Thymus (tissue), 11 donors: ENCODE measurements around the gene EMILIN2. TPM values are rescaled to one million over a fixed set of nuclear protein-coding genes. Genes with fewer than 3 reads are reported as not detected.
"Not testable (repeated sequence)": the region's sequence is repeated elsewhere in the genome, so short reads cannot be mapped to it uniquely, and the experiment has no call there.

Source experiments
- DNase-seq, 9 donors: peaks; one replicate each; pipeline ENCODE4 v3.0.0-alpha.2; 2013; ENCODE audit warnings: low spot score in 9 of 9, low read depth in 6 of 9, missing footprints in 1 of 9
- H3K27ac ChIP-seq, 2 donors: one replicate each; pipeline ENCODE4 v1.5.1; 2013; ENCODE audit warnings: control low read depth in 1 of 2, low read depth in 1 of 2, low read length in 1 of 2, mild to moderate bottlenecking in 1 of 2, moderate library complexity in 1 of 2
- H3K27me3 ChIP-seq, 2 donors: one replicate each; pipeline ENCODE4 v1.5.1; 2013; ENCODE audit warnings: low read length in 1 of 2; ENCODE audit not compliant: control insufficient read depth in 2 of 2, insufficient read depth in 1 of 2
- H3K36me3 ChIP-seq, 2 donors: one replicate each; pipeline ENCODE4 v1.5.1; 2013; ENCODE audit warnings: low read length in 1 of 2, mild to moderate bottlenecking in 1 of 2, moderate library complexity in 1 of 2; ENCODE audit not compliant: control insufficient read depth in 2 of 2, insufficient read depth in 2 of 2
- H3K4me1 ChIP-seq, 2 donors: one replicate each; pipeline ENCODE4 v1.5.1; 2013; ENCODE audit warnings: low read length in 2 of 2; ENCODE audit not compliant: control insufficient read depth in 2 of 2, insufficient read depth in 2 of 2
- H3K4me3 ChIP-seq, 2 donors: one replicate each; pipeline ENCODE4 v1.5.1; 2013; ENCODE audit warnings: low read length in 2 of 2, control low read depth in 1 of 2, mild to moderate bottlenecking in 1 of 2
- H3K9me3 ChIP-seq, 2 donors: one replicate each; pipeline ENCODE4 v1.5.1; 2013; ENCODE audit warnings: low read length in 1 of 2, mild to moderate bottlenecking in 1 of 2; ENCODE audit not compliant: control insufficient read depth in 2 of 2, insufficient read depth in 1 of 2
- WGBS: extraction: QIAGEN DNeasy Blood & Tissue Kit; methylation state at CpG from one replicate; pipeline ENCODE4 v1.1.7; 2013; 5-methylcytosine and 5-hydroxymethylcytosine counted together
- polyA plus RNA-seq: library from polyadenylated mRNA; stranded (reverse); fragments of 200-250 nt; gene quantifications from one replicate; pipeline ENCODE4 v1.2.3, GENCODE V29; 2013
- total RNA-seq: library from RNA; stranded (reverse); fragments of 120-200 nt; gene quantifications from one replicate; pipeline ENCODE4 v1.2.4, GENCODE V29; 2013
- donor health status: healthy.

The EMILIN2 gene
- total and polyA plus RNA-seq, 2 donors = 19.3 to 27.2 TPM

DNA sequence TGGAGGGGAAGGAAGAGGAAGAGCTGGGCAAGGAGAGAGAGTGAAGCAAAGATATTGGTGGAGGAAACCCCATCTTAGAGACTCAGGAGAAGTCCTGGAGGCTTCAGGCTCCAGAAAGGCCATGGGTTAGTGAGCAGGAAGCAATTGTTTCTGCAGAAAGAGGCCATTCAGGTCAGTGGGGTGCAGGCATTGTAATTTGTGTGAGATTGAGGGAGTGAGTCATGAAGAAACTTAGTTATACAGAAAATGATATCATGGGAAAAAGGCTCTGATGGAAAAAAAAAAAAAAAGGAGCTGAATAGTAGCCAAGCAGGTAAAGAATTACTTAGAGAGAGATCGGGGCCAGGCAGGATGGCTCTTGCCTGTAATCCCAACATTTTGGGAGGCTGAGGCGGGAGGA, 4.0 kb downstream of the EMILIN2 start:
- peaks cover 0 to 3% of the 10 kb centered on the region in 2 donors for H3K9me3 ChIP-seq
- H3K4me1 ChIP-seq = peaks cover 0 to 18% of the 10 kb centered on the region in 2 donors
- no peaks in the 10 kb centered on the region for H3K36me3 ChIP-seq
- H3K27ac ChIP-seq = no peak overlapping the region
- WGBS = 99% methylated on average over 2 of the region's 2 CpGs
- H3K27me3 ChIP-seq = peaks cover 32 to 51% of the 10 kb centered on the region in 2 donors
- H3K4me3 ChIP-seq = no peak overlapping the region
- no peak for DNase-seq

- Histone ChIP-seq H3K4me1 (peaks cover 0 to 19% of the 10 kb centered on the region in 2 donors), H3K27me3 (peaks cover 23 to 42% of the 10 kb centered on the region in 2 donors), H3K9me3 (peaks cover 0 to 3% of the 10 kb centered on the region in 2 donors), H3K36me3 (no peaks in the 10 kb centered on the region), H3K27ac (no peak overlapping the region), H3K4me3 (no peak overlapping the region)
- 97% methylated on average over 8 of the region's 8 CpGs for WGBS
- DNase-seq = no peak
These were observed 5.0 kb downstream of the EMILIN2 start for GRCh38 chr18:2851771-2852170.

- Histone ChIP-seq H3K4me1 (peaks cover 0 to 17% of the 10 kb centered on the region in 2 donors), H3K27me3 (peaks cover 16 to 36% of the 10 kb centered on the region in 2 donors)
- whole genome bisulfite sequencing = 96% methylated on average over 12 of the region's 12 CpGs
- not testable (repeated sequence) for H3K27ac ChIP-seq, H3K4me3 ChIP-seq, H3K36me3 ChIP-seq, DNase-seq, H3K9me3 ChIP-seq
These were observed 5.7 kb downstream of the EMILIN2 start for GRCh38 chr18:2852460-2852859.

- Histone ChIP-seq H3K9me3 (no peaks in the 10 kb centered on the region), H3K27me3 (peaks cover 7 to 27% of the 10 kb centered on the region in 2 donors), H3K4me1 (peaks cover 0 to 12% of the 10 kb centered on the region in 2 donors), H3K27ac (peak overlapping the region in 1 of 2 donors; percentile 26), H3K36me3 (no peaks in the 10 kb centered on the region), H3K4me3 (no peak overlapping the region)
- DNase-seq = no peak
- WGBS = 89% methylated on average over 18 of the region's 18 CpGs
These were observed 6.5 kb downstream of the EMILIN2 start for GRCh38 chr18:2853173-2853925.

- DNase-seq = no peak
- peaks cover 0 to 19% of the 10 kb centered on the region in 2 donors for H3K27me3 ChIP-seq
- WGBS = 64% methylated on average over 7 of the region's 7 CpGs
- no peak overlapping the region for H3K4me3 ChIP-seq
- no peaks in the 10 kb centered on the region for H3K36me3 ChIP-seq
- H3K4me1 ChIP-seq = peaks cover 0 to 12% of the 10 kb centered on the region in 2 donors
- H3K9me3 ChIP-seq = no peaks in the 10 kb centered on the region
- peak overlapping the region in 1 of 2 donors; percentile 26 for H3K27ac ChIP-seq
These were observed 7.3 kb downstream of the EMILIN2 start for GRCh38 chr18:2853926-2854664.

DNA sequence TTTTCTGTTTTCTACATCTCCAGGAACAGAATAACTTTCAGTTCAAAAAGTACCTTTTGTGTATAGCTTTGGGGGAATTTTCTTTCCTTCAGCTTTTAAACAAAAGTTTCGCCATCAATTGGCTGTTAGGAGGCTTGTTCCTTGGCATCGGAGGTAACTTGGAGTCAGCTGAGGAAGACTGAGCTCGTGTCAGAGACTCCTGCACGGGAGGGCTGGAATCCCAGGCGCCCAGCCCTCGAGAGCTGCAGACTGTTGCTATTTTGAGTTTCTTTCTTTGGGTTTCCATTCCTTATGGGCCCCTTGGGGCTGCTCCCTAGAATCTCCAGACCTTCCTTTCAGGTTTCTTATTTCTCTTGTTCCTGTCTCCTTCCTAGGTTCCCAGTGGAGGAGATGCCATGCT, 8.1 kb downstream of the EMILIN2 start:
- no peaks in the 10 kb centered on the region for H3K9me3 ChIP-seq
- no peak overlapping the region for H3K4me3 ChIP-seq
- no peak overlapping the region for H3K27ac ChIP-seq
- H3K36me3 ChIP-seq = no peaks in the 10 kb centered on the region
- H3K27me3 ChIP-seq = peaks cover 0 to 13% of the 10 kb centered on the region in 2 donors
- WGBS = 94% methylated on average over 6 of the region's 6 CpGs
- peaks cover 0 to 12% of the 10 kb centered on the region in 2 donors for H3K4me1 ChIP-seq
- no peak for DNase-seq

DNA sequence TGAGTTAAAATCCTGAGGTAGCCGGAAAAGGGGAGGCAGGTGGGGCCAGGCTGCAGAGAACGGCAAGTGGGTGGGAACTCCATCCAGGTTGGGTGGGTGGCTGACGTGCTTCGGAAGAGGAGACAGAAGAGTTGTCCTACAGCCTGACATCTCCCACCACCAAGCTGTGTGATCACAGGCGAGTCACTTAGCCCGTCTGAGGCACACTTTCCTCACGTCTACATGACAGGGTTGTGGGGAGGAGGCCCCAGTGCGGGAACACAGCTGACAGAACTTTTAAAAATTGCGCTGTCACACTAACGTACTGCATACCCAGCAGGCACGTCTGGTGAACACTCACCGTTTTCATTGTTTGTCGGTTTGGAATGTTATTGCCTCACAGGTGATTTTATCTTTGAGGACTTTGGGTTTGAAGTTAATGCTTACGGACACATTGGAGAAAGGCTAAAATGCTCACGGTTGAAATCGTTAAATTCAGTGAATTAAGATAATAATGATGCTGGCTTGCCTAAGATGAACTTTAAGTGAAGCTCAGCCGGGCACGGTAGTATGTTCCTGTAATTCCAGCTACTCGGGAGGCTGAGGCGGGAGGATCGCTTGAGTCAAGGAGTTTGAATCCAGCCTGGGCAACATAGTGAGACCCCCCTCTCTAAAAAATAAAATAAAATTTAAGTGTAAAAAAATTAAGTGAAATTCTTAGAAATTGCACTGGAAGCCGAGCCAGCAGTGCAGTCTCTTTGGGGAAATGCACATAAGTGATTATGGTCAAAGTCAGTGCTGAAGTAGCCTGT, 8.9 kb downstream of the EMILIN2 start:
- Histone ChIP-seq H3K4me3 (no peak overlapping the region), H3K9me3 (no peaks in the 10 kb centered on the region), H3K36me3 (no peaks in the 10 kb centered on the region), H3K27me3 (peaks cover 0 to 4% of the 10 kb centered on the region in 2 donors), H3K27ac (no peak overlapping the region), H3K4me1 (peaks cover 0 to 12% of the 10 kb centered on the region in 2 donors)
- no peak for DNase-seq
- 95% methylated on average over 22 of the region's 22 CpGs for WGBS

- peak in 2 of 9 donors; percentile 31 to 53 for DNase-seq
- H3K4me3 ChIP-seq = no peak overlapping the region
- peak overlapping the region in 1 of 2 donors; percentile 4 for H3K27ac ChIP-seq
- WGBS = 79% methylated on average over 11 of the region's 11 CpGs
- no peaks in the 10 kb centered on the region for H3K27me3 ChIP-seq
- no peaks in the 10 kb centered on the region for H3K36me3 ChIP-seq
- peaks cover 0 to 12% of the 10 kb centered on the region in 2 donors for H3K4me1 ChIP-seq
- H3K9me3 ChIP-seq = no peaks in the 10 kb centered on the region
These were observed 9.9 kb downstream of the EMILIN2 start for GRCh38 chr18:2856547-2857170.
